Loucy (cell line): ENCODE measurements around the gene ZFP3.

Experiments used
- H2AFZ ChIP-seq: fragments of 200-600 bp; sonication (generic); 2 replicates; pipeline ENCODE4 v1.6.0; 2016; ENCODE audit warnings: antibody characterized with exemption, mild to moderate bottlenecking, low read length, moderate library complexity
- H3F3A ChIP-seq: fragments of 200-600 bp; 2 replicates; pipeline ENCODE4 v1.6.0; 2016; ENCODE audit warnings: antibody characterized with exemption, low read depth, mild to moderate bottlenecking
- H3K27me3 ChIP-seq: fragments of 200-600 bp; sonication (generic); 2 replicates; pipeline ENCODE4 v1.6.1; 2014; ENCODE audit warnings: low read length, mild to moderate bottlenecking; ENCODE audit not compliant: insufficient read depth, poor library complexity, severe bottlenecking
- H3K36me3 ChIP-seq: fragments of 200-600 bp; sonication (generic); 2 replicates; pipeline ENCODE4 v1.6.1; 2016; ENCODE audit warnings: low read length; ENCODE audit not compliant: insufficient read depth
- H3K4me1 ChIP-seq: fragments of 200-600 bp; sonication (generic); 2 replicates; pipeline ENCODE4 v1.5.1; 2014; ENCODE audit warnings: low read length, mild to moderate bottlenecking; ENCODE audit not compliant: insufficient read depth, poor library complexity, severe bottlenecking
- H3K4me2 ChIP-seq: fragments of 200-600 bp; sonication (generic); 2 replicates; pipeline ENCODE4 v1.6.0; 2014; ENCODE audit warnings: antibody characterized with exemption, low read length, low read depth, mild to moderate bottlenecking; ENCODE audit not compliant: poor library complexity, severe bottlenecking
- H3K4me3 ChIP-seq: fragments of 200-600 bp; sonication (generic); 2 replicates; pipeline ENCODE4 v1.5.1; 2014; ENCODE audit warnings: low read length, mild to moderate bottlenecking, mixed read lengths; ENCODE audit not compliant: poor library complexity, severe bottlenecking
- H3K79me2 ChIP-seq: fragments of 200-600 bp; sonication (generic); 2 replicates; pipeline ENCODE4 v1.6.1; 2014; ENCODE audit warnings: low read length; ENCODE audit not compliant: insufficient read depth
- H3K9ac ChIP-seq: fragments of 200-600 bp; sonication (generic); 2 replicates; pipeline ENCODE4 v1.6.0; 2014; ENCODE audit warnings: mild to moderate bottlenecking, low read depth, low read length, moderate library complexity; ENCODE audit not compliant: poor library complexity, severe bottlenecking
- H3K9me2 ChIP-seq: fragments of 200-600 bp; sonication (generic); replicated peaks from 2 replicates; pipeline ENCODE4 v1.6.1; 2016; ENCODE audit warnings: low read depth, low read length, mixed read lengths
- H3K9me3 ChIP-seq: fragments of 200-600 bp; sonication (generic); 2 replicates; pipeline ENCODE4 v1.6.1; 2014; ENCODE audit warnings: mild to moderate bottlenecking, antibody characterized with exemption, low read length, low read depth; ENCODE audit not compliant: insufficient read depth
- H4K20me1 ChIP-seq: fragments of 200-600 bp; sonication (generic); 2 replicates; pipeline ENCODE4 v1.6.0; 2014; ENCODE audit warnings: antibody characterized with exemption, low read length, mild to moderate bottlenecking; ENCODE audit not compliant: insufficient read depth, poor library complexity, severe bottlenecking
- CTCF ChIP-seq: fragments of 200-600 bp; sonication (generic); conservative IDR thresholded peaks from 2 replicates; pipeline ENCODE4 v1.5.1; 2014; ENCODE audit warnings: mild to moderate bottlenecking, antibody characterized with exemption, low read length
- EZH2phosphoT487 ChIP-seq: fragments of 200-600 bp; IDR thresholded peaks from 2 replicates; pipeline ENCODE4 v1.6.1; 2018; ENCODE audit warnings: antibody characterized with exemption, mild to moderate bottlenecking, moderate library complexity, borderline replicate concordance

Gene ZFP3

GRCh38 chr17:5110816-5111215, 32.5 kb downstream of the ZFP3 start:
- Histone ChIP-seq H4K20me1 (peaks cover 19% of the 10 kb centered on the region), H2AFZ (peak overlapping the region; percentile 97)

DNA sequence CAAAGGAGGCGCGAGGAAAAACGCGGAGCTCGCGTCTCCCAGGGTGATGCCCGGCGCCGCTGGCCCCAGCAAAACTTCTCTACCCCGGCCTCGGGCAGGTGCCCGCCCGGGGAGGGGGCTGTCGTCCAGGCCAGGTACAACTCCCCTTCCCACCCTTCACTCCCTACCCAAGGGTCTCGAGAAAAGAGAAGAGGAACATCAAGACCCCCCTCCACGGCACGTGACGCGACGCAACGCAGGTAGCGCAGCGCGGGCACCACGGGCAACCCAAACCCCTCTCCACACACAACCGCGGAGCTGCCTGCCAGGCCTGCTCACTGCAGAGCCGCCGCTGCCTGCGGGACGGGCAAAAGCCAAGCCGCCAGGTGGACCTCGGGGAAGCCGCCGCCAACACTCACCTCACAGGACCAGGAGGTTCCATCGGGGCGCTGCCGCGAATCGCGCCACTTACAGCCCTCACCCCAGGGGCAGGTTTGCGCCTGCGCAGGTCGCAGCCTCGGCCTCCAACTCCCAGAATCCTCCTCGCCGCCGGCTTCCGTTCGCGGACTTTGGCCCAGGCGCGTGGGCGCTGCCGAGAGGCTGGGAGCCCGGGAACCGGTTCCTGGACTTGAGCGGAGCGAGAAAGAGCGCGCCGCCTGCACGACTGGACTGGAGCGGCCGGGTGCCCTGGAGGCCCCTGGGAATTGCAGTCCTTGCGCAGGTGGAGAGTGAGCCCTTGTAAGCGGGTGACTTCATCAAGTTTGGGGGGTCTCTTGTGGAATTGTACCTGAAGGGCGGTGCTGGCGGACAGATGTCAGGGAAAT, 33.3 kb downstream of the ZFP3 start, which contains the start of gene ZNF232:
ZNF232 (minus strand) TSS at position 477 of the 803 bp plus-strand sequence; CDS start at position 421, 56 bp downstream.
- H3K79me2 ChIP-seq: peaks cover 35% of the 10 kb centered on the region
- no peak for TF ChIP-seq EZH2phosphoT487
- TF ChIP-seq CTCF: no peak
- H3K36me3 ChIP-seq: peaks cover 11% of the 10 kb centered on the region
- H3K9me2 ChIP-seq: no peaks in the 10 kb centered on the region
- H2AFZ ChIP-seq: peak within 1 kb of the TSS; percentile 97
- peak within 1 kb of the TSS; percentile 81 for H3K9ac ChIP-seq
- peaks cover 32% of the 10 kb centered on the region for H3K4me1 ChIP-seq
- peak within 1 kb of the TSS; percentile 83 for H3K4me2 ChIP-seq
- H4K20me1 ChIP-seq: peaks cover 19% of the 10 kb centered on the region
- H3K9me3 ChIP-seq: no peaks in the 10 kb centered on the region
- H3K4me3 ChIP-seq: peak within 1 kb of the TSS; percentile 85
- H3K27me3 ChIP-seq: no peaks in the 10 kb centered on the region
- peaks cover 5% of the 10 kb centered on the region; the same call in 1 of the 2 replicates for H3F3A ChIP-seq

More at GRCh38 chr17:5110816-5111215, 32.5 kb downstream of the ZFP3 start:
- Histone ChIP-seq H3K9me2 (no peaks in the 10 kb centered on the region), H3K4me3 (peak overlapping the region; percentile 85), H3K9me3 (peaks cover 5% of the 10 kb centered on the region; the same call in 1 of the 2 replicates), H3K27me3 (no peaks in the 10 kb centered on the region), H3F3A (peaks cover 5% of the 10 kb centered on the region; the same call in 1 of the 2 replicates), H3K9ac (peak overlapping the region; percentile 81), H3K36me3 (peaks cover 18% of the 10 kb centered on the region), H3K4me2 (peak overlapping the region; percentile 83), H3K4me1 (peaks cover 32% of the 10 kb centered on the region), H3K79me2 (peaks cover 35% of the 10 kb centered on the region)
- TF ChIP-seq CTCF: 0 out of 2 replicates have a peak, but pooled peaks have one; percentile 18
- no peak for TF ChIP-seq EZH2phosphoT487

DNA sequence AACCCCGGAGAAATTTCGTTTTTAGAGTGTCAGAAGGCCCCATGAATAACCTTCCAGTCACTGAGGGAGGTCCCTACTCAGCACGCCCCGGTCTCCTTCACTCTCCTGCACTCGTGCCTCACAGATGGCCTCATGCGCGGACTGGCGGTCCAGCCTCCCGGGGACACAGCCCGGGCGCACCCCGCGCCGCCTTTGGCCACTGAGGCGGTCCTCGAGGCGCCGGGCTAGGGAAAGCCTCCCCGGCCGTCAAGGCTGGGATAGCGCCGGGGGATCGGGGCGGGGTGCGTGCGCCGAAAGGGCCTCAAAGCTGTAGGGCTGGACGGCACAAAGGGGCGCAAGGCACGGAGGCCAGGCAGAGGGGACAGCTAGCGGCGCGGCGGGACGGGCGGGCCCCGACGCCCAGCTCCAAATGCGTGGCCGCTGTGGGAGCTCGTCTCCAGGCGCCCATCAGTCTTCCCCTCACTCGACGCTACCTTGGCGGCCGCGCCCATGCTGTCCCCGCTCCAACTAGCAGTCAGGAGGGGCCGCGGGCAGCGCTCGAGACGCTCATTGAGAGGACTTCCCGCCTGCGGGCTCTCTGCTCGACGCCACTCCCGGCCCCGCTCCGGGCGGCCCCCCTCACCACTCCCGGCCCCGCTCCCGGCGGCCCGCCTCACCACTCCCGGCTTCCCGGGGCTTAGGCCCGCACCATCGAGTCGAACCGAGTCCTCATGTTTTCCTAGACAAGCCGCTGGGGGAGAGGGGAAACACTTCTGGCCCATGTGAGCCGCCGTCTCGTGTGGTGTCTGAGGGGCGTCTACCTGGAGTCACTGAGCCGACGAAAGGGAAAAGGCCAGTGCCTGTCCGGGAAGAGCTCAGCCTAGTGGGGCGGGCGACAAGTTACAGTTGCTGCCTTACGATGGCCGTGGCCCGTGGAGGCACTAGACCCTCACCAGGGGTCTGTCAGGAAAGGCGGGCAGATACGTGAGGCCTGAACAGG, 37.7 kb downstream of the ZFP3 start, which contains the start of gene USP6:
USP6 (plus strand) TSS at position 360 of the 979 bp plus-strand sequence. CDS start 14,336 bp downstream, outside the sequence.
- H3K79me2 ChIP-seq: peaks cover 7% of the 10 kb centered on the region
- H3K27me3 ChIP-seq: no peaks in the 10 kb centered on the region
- no peak within 1 kb of the TSS for H3K4me3 ChIP-seq
- no peaks in the 10 kb centered on the region for H3K9me2 ChIP-seq
- no peak within 1 kb of the TSS for H2AFZ ChIP-seq
- no peak within 1 kb of the TSS for H3K9ac ChIP-seq
- H3K4me2 ChIP-seq: no peak within 1 kb of the TSS
- no peaks in the 10 kb centered on the region for H3K36me3 ChIP-seq
- no peak for TF ChIP-seq CTCF
- H3K9me3 ChIP-seq: no peaks in the 10 kb centered on the region
- H3F3A ChIP-seq: peaks cover 5% of the 10 kb centered on the region; the same call in 1 of the 2 replicates
- H4K20me1 ChIP-seq: no peaks in the 10 kb centered on the region
- H3K4me1 ChIP-seq: peaks cover 3% of the 10 kb centered on the region
